Stimulated activated CD8-positive, alpha-beta memory T cell treated with anti-CD3 and anti-CD28 coated beads, Interleukin-15, amount 100 ng/mL, for 4 hours (primary cell): ENCODE measurements around the gene NCOA1.
"Not testable (repeated sequence)": the region's sequence is repeated elsewhere in the genome, so short reads cannot be mapped to it uniquely, and the experiment has no call there.

Source experiments
- DNase-seq, 2 donors: peaks; one replicate each; pipeline ENCODE4 v3.0.0-alpha.2; 2020; ENCODE audit warnings: low read depth in 2 of 2

Gene NCOA1

GRCh38 chr2:24632172-24632571, 141.1 kb downstream of the NCOA1 start:
- DNase-seq = no peak

- no peak for DNase-seq
These were observed 144.1 kb downstream of the NCOA1 start for GRCh38 chr2:24635181-24635580.

- no peak for DNase-seq
These were observed 147.5 kb downstream of the NCOA1 start for GRCh38 chr2:24638568-24638967.

- no peak for DNase-seq
These were observed 151.3 kb downstream of the NCOA1 start for GRCh38 chr2:24642351-24642750.

DNA sequence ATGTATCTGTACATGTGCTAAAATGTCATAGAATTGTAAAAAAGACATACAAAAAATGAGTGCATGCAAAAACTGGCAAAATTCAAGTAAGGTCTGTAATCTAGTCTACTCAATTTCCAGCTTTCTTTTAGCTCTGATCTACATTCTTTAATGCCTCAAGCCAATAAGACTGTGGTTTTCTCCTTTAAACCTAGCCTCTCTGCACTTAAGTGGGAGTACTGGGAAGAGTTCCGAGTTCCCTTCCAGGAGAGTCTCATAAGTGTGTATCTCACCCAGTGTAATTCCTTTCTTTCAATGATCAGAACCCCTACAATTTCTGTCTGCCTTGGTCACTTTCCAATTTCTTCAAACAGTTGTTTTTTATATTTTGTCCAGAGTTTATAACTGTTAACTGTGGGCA, 152.0 kb downstream of the NCOA1 start:
- no peak for DNase-seq

- no peak for DNase-seq
These were observed 153.0 kb downstream of the NCOA1 start for GRCh38 chr2:24644032-24644431.

DNA sequence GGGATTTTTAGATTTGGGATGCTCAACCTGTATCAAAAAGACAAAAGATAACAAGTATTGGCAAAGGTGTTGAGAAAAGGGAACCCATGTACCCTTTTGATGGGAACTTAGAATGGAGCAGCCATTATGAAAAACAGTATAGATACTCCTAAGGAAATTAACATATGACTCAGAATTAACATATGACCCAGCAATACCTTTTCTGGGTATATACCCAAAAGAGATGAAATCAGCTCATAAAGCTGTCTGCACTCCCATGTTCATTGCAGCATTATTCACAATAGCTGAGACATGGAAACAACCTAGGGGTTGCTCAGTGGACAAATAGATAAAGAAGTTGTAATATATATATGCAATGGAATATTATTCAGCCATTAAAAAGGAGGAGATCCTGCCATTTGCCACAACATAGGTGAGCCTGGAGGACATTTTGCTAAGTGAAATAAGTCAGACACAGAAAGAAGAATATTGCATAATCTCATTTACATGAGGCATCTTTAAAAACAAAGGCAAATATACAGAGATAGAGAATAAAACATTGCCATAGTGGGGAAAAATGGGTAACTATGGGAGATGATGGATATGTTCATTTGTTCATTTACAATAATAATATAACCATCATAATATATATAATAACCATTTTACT, 160.1 kb downstream of the NCOA1 start:
- DNase-seq = no peak

DNA sequence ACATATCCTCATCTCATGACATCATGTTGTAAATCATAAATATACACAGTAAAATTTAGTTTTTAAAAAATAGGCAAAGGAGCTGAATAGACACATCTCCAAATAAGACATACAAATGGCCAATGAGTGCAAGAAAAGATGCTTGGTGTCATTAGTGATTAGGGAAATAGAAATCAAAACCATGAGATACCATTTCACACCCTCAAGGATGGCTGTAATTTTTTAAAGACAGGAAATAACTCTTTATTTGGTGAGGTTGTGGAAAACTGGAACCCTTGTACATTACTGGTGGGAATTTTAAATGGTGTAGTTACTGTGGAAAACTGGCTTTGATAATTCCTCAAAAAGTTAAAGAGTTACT, 160.6 kb downstream of the NCOA1 start:
- DNase-seq = no peak

GRCh38 chr2:24652265-24653182, 161.5 kb downstream of the NCOA1 start:
- DNase-seq = no peak

- no peak for DNase-seq
These were observed 166.8 kb downstream of the NCOA1 start for GRCh38 chr2:24657818-24658217.

GRCh38 chr2:24658531-24659202, 167.6 kb downstream of the NCOA1 start:
- no peak for DNase-seq

DNA sequence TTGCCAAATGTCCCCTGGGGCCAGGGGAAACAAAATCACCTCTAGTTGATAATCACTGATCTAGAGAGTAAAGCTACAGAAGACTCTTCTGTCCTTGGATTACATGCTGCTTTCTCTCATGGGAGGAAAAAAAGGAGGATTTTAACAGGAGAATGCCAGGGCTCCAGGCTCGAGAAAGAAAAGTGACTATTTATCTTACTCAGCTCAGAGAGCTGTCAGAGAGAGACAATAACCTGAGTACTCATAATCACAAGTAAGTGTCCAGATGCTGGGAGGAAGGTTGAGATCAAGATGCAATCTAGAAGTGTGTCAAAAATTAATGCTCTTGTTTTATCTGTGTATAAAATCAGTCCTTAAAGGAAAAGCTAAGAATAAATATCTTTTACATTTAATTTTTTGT, 168.8 kb downstream of the NCOA1 start:
- DNase-seq = no peak

- no peak for DNase-seq
These were observed 176.5 kb downstream of the NCOA1 start for GRCh38 chr2:24667542-24667941.

- no peak for DNase-seq
These were observed 180.2 kb downstream of the NCOA1 start for GRCh38 chr2:24671230-24671629.

DNA sequence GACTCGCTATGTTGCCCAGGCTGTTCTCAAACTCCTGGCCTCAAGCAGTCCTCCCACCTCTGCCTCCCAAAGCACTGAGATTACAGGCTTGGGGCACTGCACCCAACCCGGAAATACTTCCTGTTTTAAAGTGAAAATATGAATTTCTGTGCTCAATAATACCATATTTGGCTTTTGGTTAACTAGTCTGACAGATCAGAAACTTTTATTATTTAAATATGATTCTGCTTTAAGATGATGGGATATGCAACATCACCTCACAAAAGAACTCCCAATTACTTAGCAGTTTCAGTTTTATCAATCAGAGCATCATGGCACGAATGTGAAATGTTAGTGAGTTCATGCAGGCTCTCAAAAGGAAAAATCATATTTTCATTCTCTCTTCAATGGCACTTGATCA, 181.5 kb downstream of the NCOA1 start:
- DNase-seq = no peak

- DNase-seq = no peak
These were observed 184.3 kb downstream of the NCOA1 start for GRCh38 chr2:24675338-24675737.

- DNase-seq = no peak
These were observed 185.4 kb downstream of the NCOA1 start for GRCh38 chr2:24676493-24676892.

DNA sequence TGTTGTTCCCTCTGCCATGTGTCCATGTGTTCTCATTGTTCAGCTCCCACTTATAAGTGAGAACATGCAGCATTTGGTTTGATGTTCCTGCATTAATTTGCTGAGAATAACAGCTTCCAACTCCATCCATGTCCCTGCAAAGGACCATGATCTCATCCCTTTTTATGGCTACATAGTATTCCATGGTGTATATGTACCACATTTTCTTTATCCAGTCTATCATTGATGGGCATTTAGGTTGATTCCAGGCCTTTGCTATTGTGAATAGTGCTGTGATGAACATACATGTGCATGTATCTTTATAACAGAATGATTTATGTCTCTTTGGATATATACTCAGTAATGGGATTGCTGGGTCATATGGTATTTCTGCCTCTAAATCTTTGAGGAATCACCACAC, 187.0 kb downstream of the NCOA1 start:
- not testable (repeated sequence) for DNase-seq

DNA sequence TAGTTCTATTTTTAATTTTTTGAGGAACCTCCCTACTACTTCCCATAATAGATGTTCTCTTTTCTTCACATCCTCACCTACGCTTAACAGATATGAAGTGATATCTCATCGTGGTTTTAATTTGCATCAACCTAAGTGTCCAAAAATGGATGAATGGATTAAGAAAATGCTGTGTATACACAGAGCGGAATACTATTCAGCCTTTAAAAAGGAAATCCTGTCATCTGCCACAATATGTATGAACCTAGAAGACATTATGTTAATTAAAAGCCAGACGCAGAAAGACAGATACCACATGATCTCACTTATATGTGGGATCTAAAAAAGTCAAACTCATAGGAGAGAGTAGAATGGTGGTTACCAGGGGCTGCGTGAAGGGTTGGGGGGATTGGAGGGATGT, 189.1 kb downstream of the NCOA1 start:
- no peak for DNase-seq

- no peak for DNase-seq
These were observed 191.2 kb downstream of the NCOA1 start for GRCh38 chr2:24682304-24682703.

DNA sequence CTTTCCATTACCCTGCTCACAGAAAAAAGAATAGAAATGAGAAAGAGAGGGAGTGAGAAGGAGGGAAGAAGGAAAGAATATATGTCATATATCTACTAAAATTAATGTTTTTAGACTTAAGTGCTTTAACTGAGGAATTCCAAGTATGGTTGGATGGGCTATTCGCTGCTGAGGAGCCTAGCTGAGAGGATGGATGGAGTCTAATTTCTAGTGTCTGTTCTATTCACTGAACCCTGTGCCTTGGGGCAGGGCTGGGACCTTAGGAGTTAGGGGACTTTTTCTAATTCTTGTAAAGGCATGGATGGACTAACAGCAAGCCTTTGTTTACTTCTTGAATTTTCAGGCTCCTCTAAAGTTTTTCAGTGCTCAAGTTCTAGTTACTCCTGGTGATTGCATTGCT, 192.4 kb downstream of the NCOA1 start:
- no peak for DNase-seq

DNA sequence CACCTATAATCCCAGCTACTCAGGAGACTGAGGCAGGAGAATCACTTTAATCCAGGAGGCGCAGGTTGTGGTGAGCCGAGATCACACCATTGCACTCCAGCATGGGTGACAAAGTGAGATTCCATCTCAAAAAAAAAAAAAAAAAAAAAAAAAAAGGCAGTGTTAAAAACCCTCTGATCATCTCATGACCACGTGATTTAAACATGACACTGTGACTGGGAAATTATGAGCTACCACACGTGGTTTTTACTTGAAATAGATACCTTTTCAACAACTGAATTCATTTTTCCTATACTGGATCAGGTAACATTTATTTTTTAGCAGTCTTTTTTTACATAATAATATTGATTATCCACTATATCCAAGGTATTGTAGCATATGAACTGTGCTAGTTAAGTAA, 199.5 kb downstream of the NCOA1 start:
- no peak for DNase-seq

DNA sequence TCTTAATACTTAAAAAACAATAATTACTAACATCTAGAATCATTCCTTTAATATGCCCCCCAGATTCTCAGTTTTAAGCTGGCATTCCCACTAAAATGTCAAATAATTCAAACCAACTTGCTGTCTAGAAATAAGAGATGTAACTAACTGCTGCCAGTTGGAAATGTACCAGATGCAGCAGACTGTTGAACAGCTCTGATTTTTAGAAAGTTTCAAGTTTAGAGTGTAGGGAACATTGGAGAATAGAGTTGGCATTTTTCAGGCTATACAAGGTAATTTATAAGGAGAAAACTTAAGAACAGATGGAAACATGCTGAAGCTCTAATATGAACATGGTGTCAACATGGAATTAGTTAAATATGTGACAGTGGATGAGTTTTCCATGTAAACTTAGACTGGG, 200.8 kb downstream of the NCOA1 start:
- DNase-seq = no peak
